H1 (cell line): ENCODE data around the gene NKTR. TPM values are rescaled to one million over a fixed set of nuclear protein-coding genes. Genes with fewer than 3 reads are reported as not detected.

Experiments used
- CTCF ChIA-PET: fragments of 300-600 bp; sonication (Branson Sonifier 250); formaldehyde crosslinking; loops from one replicate; lab custom pipeline; 2021; ENCODE audit not compliant: partially characterized antibody; lab: Charles Lee
- POLR2A ChIA-PET: fragments of 300-600 bp; sonication (Branson Sonifier 250); formaldehyde crosslinking; loops from one replicate; lab custom pipeline; 2021; ENCODE audit warnings: inconsistent platforms; ENCODE audit not compliant: partially characterized antibody; lab: Charles Lee
- DNase-seq, 2 experiments: peaks; one replicate each; pipeline versions ENCODE4 v3.0.0 to v3.0.0-alpha.2; 2010 to 2022; ENCODE audit warnings: low spot score in 2 of 2, low read depth in 1 of 2, mixed read lengths in 1 of 2
- FAIRE-seq: peaks from 2 replicates; lab custom pipeline; 2011; peaks lifted over from hg19 to GRCh38; lab: Jason Lieb, UNC
- H2AFZ ChIP-seq: 2 replicates; pipeline ENCODE4 v1.8.1; 2012; ENCODE audit warnings: low read length, inconsistent platforms
- H2AK5ac ChIP-seq: 2 replicates; pipeline ENCODE4 v1.6.1; 2013; ENCODE audit warnings: low read depth, low read length
- H2BK120ac ChIP-seq: replicated peaks from 2 replicates; pipeline ENCODE3; 2013; ENCODE audit warnings: low read depth, low read length, inconsistent platforms
- H2BK12ac ChIP-seq: 2 replicates; pipeline ENCODE4 v1.6.1; 2013; ENCODE audit warnings: low read depth, low read length
- H2BK15ac ChIP-seq: 2 replicates; pipeline ENCODE4 v1.6.1; 2013; ENCODE audit warnings: low read length
- H2BK20ac ChIP-seq: 2 replicates; pipeline ENCODE4 v1.6.1; 2013; ENCODE audit warnings: low read length
- H2BK5ac ChIP-seq: 2 replicates; pipeline ENCODE4 v1.6.1; 2013; ENCODE audit warnings: low read depth, low read length
- H3K14ac ChIP-seq: 2 replicates; pipeline ENCODE4 v1.6.1; 2013; ENCODE audit warnings: inconsistent platforms; ENCODE audit not compliant: insufficient read length
- H3K18ac ChIP-seq: 2 replicates; pipeline ENCODE4 v1.6.1; 2013; ENCODE audit warnings: low read length; ENCODE audit errors: extremely low read depth
- H3K23ac ChIP-seq: 2 replicates; pipeline ENCODE4 v1.6.1; 2013; ENCODE audit warnings: inconsistent platforms; ENCODE audit not compliant: insufficient read length
- H3K23me2 ChIP-seq: 2 replicates; pipeline ENCODE4 v1.6.1; 2013; ENCODE audit warnings: low read depth, low read length
- H3K27ac ChIP-seq: 2 replicates; pipeline ENCODE4 v1.6.1; 2011; ENCODE audit warnings: low read depth, low read length, inconsistent platforms
- H3K27me3 ChIP-seq, 4 experiments: replicated peaks in 1 of 4; 1 replicate in 1 of 4; 2 replicates in 3 of 4; pipeline versions ENCODE4 v1.6.1 to v1.8.1; 2011 to 2013; ENCODE audit warnings: low read length in 3 of 4, mild to moderate bottlenecking in 3 of 4, inconsistent platforms in 2 of 4, mixed read lengths in 2 of 4, moderate library complexity in 1 of 4; ENCODE audit not compliant: control insufficient read depth in 3 of 4, insufficient read depth in 3 of 4; ENCODE audit errors: extremely low read depth in 1 of 4
- H3K36me3 ChIP-seq, 4 experiments: 2 replicates each; pipeline versions ENCODE4 v1.6.1 to v1.8.1; 2011 to 2013; ENCODE audit warnings: mild to moderate bottlenecking in 4 of 4, low read length in 3 of 4, moderate library complexity in 2 of 4, control low read depth in 1 of 4, inconsistent platforms in 1 of 4; ENCODE audit not compliant: insufficient read depth in 4 of 4, control insufficient read depth in 2 of 4
- H3K4ac ChIP-seq: replicated peaks from 2 replicates; pipeline ENCODE3; 2013; ENCODE audit warnings: low read length, low read depth, mixed read lengths, inconsistent platforms; ENCODE audit not compliant: insufficient read length
- H3K4me1 ChIP-seq, 4 experiments: replicated peaks in 1 of 4; 1 replicate in 1 of 4; 2 replicates in 3 of 4; pipeline versions ENCODE4 v1.6.1 to v1.8.1; 2011 to 2013; ENCODE audit warnings: low read length in 3 of 4, inconsistent platforms in 2 of 4, mixed read lengths in 1 of 4; ENCODE audit not compliant: insufficient read depth in 4 of 4, control insufficient read depth in 3 of 4
- H3K4me2 ChIP-seq, 2 experiments: 2 replicates each; pipeline versions ENCODE4 v1.6.1 to v1.8.1; 2011 to 2013; ENCODE audit warnings: low read depth in 2 of 2, low read length in 2 of 2, control low read depth in 1 of 2, inconsistent platforms in 1 of 2, mild to moderate bottlenecking in 1 of 2; ENCODE audit not compliant: insufficient read depth in 1 of 2
- H3K4me3 ChIP-seq, 4 experiments: fragments of 200-600, 300-600 bp in 1 of 4; sonication (generic), shearing (Covaris generic), sonication (Bioruptor Twin) in 1 of 4; 2 replicates each; pipeline versions ENCODE4 v1.5.1 to v1.8.1; 2011 to 2016; ENCODE audit warnings: low read length in 4 of 4, low read depth in 3 of 4, control low read depth in 2 of 4, inconsistent platforms in 2 of 4, mild to moderate bottlenecking in 2 of 4, mixed read lengths in 1 of 4, moderate library complexity in 1 of 4; ENCODE audit not compliant: insufficient read depth in 2 of 4; ENCODE audit errors: extremely low read depth in 1 of 4
- H3K56ac ChIP-seq: replicated peaks from 2 replicates; pipeline ENCODE3; 2013; ENCODE audit warnings: low read depth, mild to moderate bottlenecking, mixed read lengths, low read length, inconsistent platforms; ENCODE audit not compliant: insufficient read length
- H3K79me1 ChIP-seq: 2 replicates; pipeline ENCODE4 v1.6.1; 2013; ENCODE audit warnings: low read depth, low read length, control low read depth
- H3K79me2 ChIP-seq, 2 experiments: 2 replicates each; pipeline versions ENCODE4 v1.6.1 to v1.8.1; 2012 to 2013; ENCODE audit warnings: low read length in 2 of 2, mild to moderate bottlenecking in 2 of 2, inconsistent platforms in 1 of 2; ENCODE audit not compliant: insufficient read depth in 2 of 2, control insufficient read depth in 1 of 2
- H3K9ac ChIP-seq, 4 experiments: replicated peaks in 1 of 4; 1 replicate in 1 of 4; 2 replicates in 3 of 4; pipeline versions ENCODE4 v1.6.1 to v1.8.1; 2011 to 2013; ENCODE audit warnings: low read depth in 3 of 4, low read length in 3 of 4, control low read depth in 2 of 4, mild to moderate bottlenecking in 2 of 4, moderate library complexity in 2 of 4, inconsistent platforms in 1 of 4; ENCODE audit errors: extremely low read depth in 1 of 4
- H3K9me3 ChIP-seq, 2 experiments: 2 replicates each; pipeline versions ENCODE4 v1.6.1 to v1.8.1; 2012 to 2013; ENCODE audit warnings: mild to moderate bottlenecking in 2 of 2, moderate library complexity in 2 of 2, control low read depth in 1 of 2, inconsistent platforms in 1 of 2, low read depth in 1 of 2, low read length in 1 of 2, mixed read lengths in 1 of 2; ENCODE audit not compliant: insufficient read depth in 2 of 2
- H4K20me1 ChIP-seq, 2 experiments: replicated peaks in 1 of 2; 2 replicates each; pipeline versions ENCODE3 to v1.8.1; 2011 to 2013; ENCODE audit warnings: inconsistent platforms in 2 of 2, low read length in 2 of 2, mild to moderate bottlenecking in 1 of 2; ENCODE audit not compliant: insufficient read depth in 2 of 2, control insufficient read depth in 1 of 2
- H4K5ac ChIP-seq: 2 replicates; pipeline ENCODE4 v1.6.1; 2013; ENCODE audit warnings: low read length, low read depth, mixed read lengths, inconsistent platforms; ENCODE audit not compliant: insufficient read length
- H4K8ac ChIP-seq: 2 replicates; pipeline ENCODE4 v1.8.0; 2013; ENCODE audit warnings: mild to moderate bottlenecking, moderate library complexity, low read length, inconsistent platforms; ENCODE audit not compliant: insufficient read depth; ENCODE audit errors: extremely low read depth
- H4K91ac ChIP-seq: replicated peaks from 2 replicates; pipeline ENCODE3; 2013; ENCODE audit warnings: low read length, mixed read lengths, inconsistent platforms; ENCODE audit not compliant: insufficient read length
- CBX8 ChIP-seq: fragments of 300-800, 300-1000 bp; sonication (generic); IDR thresholded peaks from 2 replicates; pipeline ENCODE4 v1.7.1; 2016; ENCODE audit warnings: low read depth, low read length, borderline replicate concordance
- GABPA ChIP-seq: IDR thresholded peaks from 2 replicates; pipeline ENCODE4 v1.6.1; 2011; ENCODE audit warnings: mild to moderate bottlenecking, low read length, moderate library complexity, borderline replicate concordance; ENCODE audit not compliant: insufficient read depth
- RFX5 ChIP-seq: IDR thresholded peaks from 2 replicates; pipeline ENCODE4 v1.6.1; 2011; ENCODE audit warnings: low read depth, low read length, improper control_type of control experiment, borderline replicate concordance
- SP4 ChIP-seq: IDR thresholded peaks from 2 replicates; pipeline ENCODE4 v1.6.1; 2012; ENCODE audit warnings: low read length, inconsistent platforms
- TCF12 ChIP-seq: IDR thresholded peaks from 2 replicates; pipeline ENCODE4 v1.6.1; 2011; ENCODE audit warnings: low read depth, mild to moderate bottlenecking, low read length
- TEAD4 ChIP-seq: IDR thresholded peaks from 2 replicates; pipeline ENCODE4 v1.6.1; 2012; ENCODE audit warnings: low read depth, low read length, inconsistent platforms, mixed read lengths
- WGBS, 2 experiments: shearing (Covaris generic) in 1 of 2; methylation state at CpG; one replicate each; pipeline versions ENCODE4 v1.1.6 to v1.1.7; 2013 to 2015; ENCODE audit warnings: low lambda C conversion rate in 2 of 2, mixed read lengths in 2 of 2, inconsistent platforms in 1 of 2, low coverage in 1 of 2, missing lambda C conversion rate in 1 of 2; ENCODE audit not compliant: insufficient replicate concordance in 2 of 2, insufficient coverage in 1 of 2, insufficient read length in 1 of 2; ENCODE audit errors: extremely low coverage in 1 of 2, missing lambda C conversion rate in 1 of 2; 5-methylcytosine and 5-hydroxymethylcytosine counted together
- polyA plus RNA-seq, 7 experiments: library from polyadenylated mRNA; depleted of rRNA in 3 of 7; stranded (reverse) in 5 of 7; unstranded in 2 of 7; fragments of >200 nt in 5 of 7; fragments of 200-250 nt in 2 of 7; gene quantifications; 1 replicate in 5 of 7; 2 replicates in 1 of 7; 4 replicates in 1 of 7; pipeline versions ENCODE4 v1.2.1 to v1.2.3, GENCODE V29; 2011 to 2013; ENCODE audit warnings: missing spikeins in 2 of 7, mixed read lengths in 2 of 7
- total RNA-seq: library from RNA; stranded (reverse); fragmentation: NEBNext Ultra II Directional; extraction: Animal tissue kit (Norgen Biotek cat#: 25700); gene quantifications from 2 replicates; pipeline ENCODE4 v1.2.1, GENCODE V29; 2021
- TF ChIP-seq, protein P1 (sequence below): IDR thresholded peaks from 2 replicates; pipeline ENCODE4 v1.6.1; 2011; ENCODE audit warnings: low read length, improper control_type of control experiment

The NKTR gene
- total and polyA plus RNA-seq, 2 of the 8 experiments (the other 6 are each of a cell fraction or from before 2014, with no cell fraction given): 24.1 to 62.2 TPM

DNA sequence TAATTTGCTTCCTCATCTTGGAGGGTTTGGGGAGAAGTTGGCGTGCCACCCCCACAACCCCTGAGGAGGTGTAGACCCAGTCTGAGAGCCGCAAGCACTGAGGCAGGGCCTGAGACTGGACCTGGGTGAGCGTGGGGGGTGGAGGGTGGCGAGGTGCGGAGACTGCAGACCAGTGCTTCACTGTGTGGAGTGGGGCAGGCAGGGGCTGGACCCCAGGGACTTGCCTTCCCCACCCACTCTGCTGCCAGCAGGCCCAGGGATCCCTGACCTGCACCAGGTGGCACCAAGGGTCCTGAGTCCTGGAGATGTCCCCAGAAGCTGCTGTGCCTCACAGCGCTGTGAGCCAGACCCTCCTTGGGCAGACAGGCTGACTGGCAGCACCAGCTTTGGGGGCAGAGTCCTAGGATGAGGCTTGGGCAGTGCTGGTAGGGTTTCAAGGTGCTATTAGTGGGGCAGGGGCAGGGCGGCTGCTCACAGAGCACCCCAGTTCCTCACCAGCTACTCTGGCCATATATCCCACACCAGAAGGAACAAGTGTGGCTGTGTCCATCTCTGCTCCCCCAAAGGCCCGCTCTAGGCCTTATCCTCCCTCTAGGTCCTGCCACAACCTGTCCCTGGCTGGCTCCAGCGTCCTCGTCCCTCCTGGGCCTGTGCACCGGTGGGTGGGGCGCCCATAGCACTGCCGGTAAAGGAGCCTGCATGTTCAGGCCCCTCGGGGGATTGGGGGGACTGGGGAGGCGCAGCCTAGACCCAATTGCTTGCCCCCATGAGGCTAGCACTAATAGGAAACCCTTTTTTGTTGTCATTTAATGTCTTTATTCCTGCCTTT is 64.8 kb downstream of the NKTR start:
- DNase-seq (no peak), FAIRE-seq (no peak)
- 87% methylated on average over 15 of the region's 15 CpGs; no CpG with 5 or more reads in 1 of the 2 experiments for WGBS, 2 experiments
- Histone ChIP-seq H4K91ac (no peak overlapping the region), H4K8ac (peak overlapping the region; percentile 71; the same call in 1 of the 2 replicates), H2BK120ac (no peak overlapping the region), H3K4ac (no peak overlapping the region), H4K20me1 (peaks cover 0 to 4% of the 10 kb centered on the region in 2 experiments), H3K4me3 (no peak overlapping the region), H3K4me2 (no peak overlapping the region), H2BK5ac (no peak overlapping the region; the same call in 1 of the 2 replicates), H3K79me2 (no peaks in the 10 kb centered on the region), H3K27me3 (peaks cover 0 to 2% (median 0%) of the 10 kb centered on the region in 4 experiments; a peak in 1 of 7 replicates), H3K18ac (no peak overlapping the region), H2AFZ (no peak overlapping the region), H2BK12ac (no peak overlapping the region), H3K56ac (no peak overlapping the region), H3K9me3 (no peaks in the 10 kb centered on the region), H3K4me1 (peaks cover 0 to 7% (median 0%) of the 10 kb centered on the region in 4 experiments; a peak in 2 of 7 replicates), H3K23me2 (no peaks in the 10 kb centered on the region), H2BK20ac (no peak overlapping the region), H3K79me1 (no peaks in the 10 kb centered on the region), H2BK15ac (no peak overlapping the region), H3K27ac (no peak overlapping the region), H3K36me3 (no peaks in the 10 kb centered on the region), H2AK5ac (0 out of 2 replicates have a peak overlapping the region, but pooled peaks have one; percentile 75), H3K14ac (no peak overlapping the region), H3K23ac (no peak overlapping the region), H3K9ac (no peak overlapping the region), H4K5ac (no peak overlapping the region)
- POLR2A ChIA-PET: interaction anchor here (1.3 to 3.1 kb wide), 4 partner anchors 8 to 17 kb away, joined by 4 to 10 read pairs (median 7); partner anchors contain the start of gene ZBTB47
- CTCF ChIA-PET: interaction anchor here (0.9 to 1.9 kb wide), 6 partner anchors 9 to 79 kb away, joined by 3 to 5 read pairs (median 5); no protein-coding TSS in a partner anchor
- TF ChIP-seq SP4 (no peak), TCF12 (no peak), GABPA (no peak), CBX8 (no peak), RFX5 (no peak), TEAD4 (no peak)
- TF ChIP-seq, protein P1, sequence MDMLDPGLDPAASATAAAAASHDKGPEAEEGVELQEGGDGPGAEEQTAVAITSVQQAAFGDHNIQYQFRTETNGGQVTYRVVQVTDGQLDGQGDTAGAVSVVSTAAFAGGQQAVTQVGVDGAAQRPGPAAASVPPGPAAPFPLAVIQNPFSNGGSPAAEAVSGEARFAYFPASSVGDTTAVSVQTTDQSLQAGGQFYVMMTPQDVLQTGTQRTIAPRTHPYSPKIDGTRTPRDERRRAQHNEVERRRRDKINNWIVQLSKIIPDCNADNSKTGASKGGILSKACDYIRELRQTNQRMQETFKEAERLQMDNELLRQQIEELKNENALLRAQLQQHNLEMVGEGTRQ: no peak
